Fibroblast of peridontal ligament (primary cell): ENCODE data around the gene GPR137.
A peak's percentile ranks its signal among the peaks of the same experiment; 100 is the strongest.

Experiments used
- DNase-seq: peaks from one replicate; pipeline ENCODE4 v3.0.0-alpha.2; 2010; ENCODE audit errors: extremely low read depth

The GPR137 gene

GRCh38 chr11:64263947-64264317, 21.7 kb upstream of the GPR137 start:
- no peak for DNase-seq

- DNase-seq, result no peak
Observed at GRCh38 chr11:64264371-64264852, 21.2 kb upstream of the GPR137 start.

GRCh38 chr11:64265176-64266160, 20.2 kb upstream of the GPR137 start:
- DNase-seq, result no peak

DNA sequence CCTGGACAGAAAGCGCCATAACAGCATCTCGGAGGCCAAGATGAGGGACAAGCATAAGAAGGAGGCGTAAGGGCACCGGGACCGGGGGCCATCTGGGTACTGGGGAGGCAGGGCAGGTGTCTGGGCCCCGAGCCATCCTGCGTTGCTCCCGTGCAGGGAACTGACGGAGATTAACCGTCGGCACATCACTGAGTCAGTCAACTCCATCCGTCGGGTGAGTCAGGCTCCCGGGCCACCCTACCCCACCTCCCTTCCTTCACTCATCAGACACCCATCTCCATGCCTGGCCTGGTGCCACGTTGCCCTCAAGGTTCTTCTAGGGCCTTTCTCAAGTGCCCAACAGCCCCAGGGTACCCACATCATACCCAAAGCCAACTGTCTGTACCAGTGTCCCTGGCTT, 19.3 kb upstream of the GPR137 start:
- DNase-seq, result no peak

- no peak for DNase-seq
Observed at GRCh38 chr11:64267207-64267945, 18.3 kb upstream of the GPR137 start.

GRCh38 chr11:64268025-64268892, 17.4 kb upstream of the GPR137 start:
- peak; percentile 41 for DNase-seq

DNA sequence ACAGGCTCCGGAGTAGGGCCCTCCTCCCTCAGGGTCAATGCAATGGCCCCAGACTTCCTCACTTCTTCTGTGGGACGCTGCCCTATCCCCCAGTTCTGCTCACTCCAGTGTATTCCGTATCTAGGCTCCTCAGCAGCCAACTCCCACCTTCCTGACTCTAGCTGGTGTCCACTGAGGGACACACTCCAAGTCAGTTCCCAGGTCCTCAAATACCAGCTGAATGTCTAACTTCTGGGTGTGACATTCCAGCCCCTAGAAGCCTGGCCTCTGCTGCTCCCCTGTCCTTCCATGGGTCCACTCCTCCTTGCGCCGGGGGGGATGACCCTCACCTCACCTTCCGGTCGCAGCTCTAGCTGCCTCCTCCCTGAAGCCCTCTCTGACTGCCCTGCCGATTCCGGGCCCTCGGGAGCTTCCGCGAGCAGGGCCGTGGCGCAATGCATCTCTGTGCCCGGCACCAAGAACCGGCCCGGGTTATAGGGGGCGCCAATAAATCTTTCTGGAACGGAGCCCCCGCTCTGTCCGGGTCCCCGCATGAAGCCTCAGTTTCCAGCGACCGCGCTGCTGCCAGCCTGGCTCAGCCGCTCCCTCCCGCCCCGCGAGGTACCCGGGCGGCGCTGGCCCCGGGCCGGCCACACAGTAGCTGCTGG, 16.6 kb upstream of the GPR137 start:
- DNase-seq, result peak; percentile 31

- DNase-seq, result peak; percentile 100
Observed at GRCh38 chr11:64269540-64270220, 16.0 kb upstream of the GPR137 start.

- no peak for DNase-seq
Observed at GRCh38 chr11:64275031-64275800, 10.4 kb upstream of the GPR137 start.

DNA sequence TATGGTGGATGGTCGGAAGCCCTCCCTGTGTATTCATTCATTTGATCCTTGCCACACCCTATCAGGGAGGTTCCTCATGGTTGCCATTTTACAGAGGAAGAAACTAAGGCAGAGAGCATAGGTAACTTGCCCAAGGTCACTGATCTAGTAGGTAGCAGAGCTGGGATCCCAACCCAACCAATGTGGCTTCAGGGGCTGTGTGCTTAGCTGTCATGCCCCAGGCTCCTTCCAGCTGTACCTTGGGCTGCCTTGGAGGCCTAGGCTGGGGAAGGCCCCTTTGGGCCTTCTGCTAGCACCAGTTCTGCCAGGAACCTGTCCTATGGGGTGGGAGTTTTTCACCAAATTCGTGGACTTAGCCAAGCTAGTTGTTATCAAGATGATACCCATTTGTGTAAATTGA, 9.8 kb upstream of the GPR137 start:
- no peak for DNase-seq

GRCh38 chr11:64276653-64277431, 8.8 kb upstream of the GPR137 start:
- DNase-seq, result no peak

DNA sequence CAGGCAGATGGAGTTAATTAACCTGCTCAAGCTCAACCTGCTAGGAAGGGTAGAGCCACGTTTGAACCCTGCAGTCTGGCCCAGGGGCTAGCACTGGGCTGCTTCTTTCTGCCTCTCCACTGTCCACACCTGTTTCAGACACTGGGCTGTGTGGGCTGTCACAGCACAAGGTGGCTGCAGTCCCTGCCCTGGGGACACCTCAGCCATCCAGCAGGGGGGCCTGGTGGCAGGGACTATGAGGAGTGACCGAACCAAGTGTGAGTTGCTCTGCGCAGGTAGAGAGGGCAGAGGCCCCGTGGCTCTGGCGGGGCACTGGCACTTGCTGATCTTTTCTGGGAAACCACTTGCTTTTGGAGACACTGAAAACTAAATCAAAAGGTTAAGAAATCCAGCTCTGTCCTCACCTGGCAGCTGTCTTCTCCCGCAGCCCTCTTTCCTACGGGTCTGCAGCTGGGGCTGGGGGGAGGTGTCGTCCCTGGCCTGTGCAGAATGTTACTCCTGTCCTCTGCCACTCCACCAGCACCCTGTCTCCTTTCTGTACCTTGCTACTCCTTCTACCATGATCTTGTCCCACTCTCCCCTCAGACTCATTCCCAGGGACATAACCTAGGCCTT, 7.0 kb upstream of the GPR137 start:
- no peak for DNase-seq

- DNase-seq, result no peak
Observed at GRCh38 chr11:64281957-64282770, 3.5 kb upstream of the GPR137 start.

DNA sequence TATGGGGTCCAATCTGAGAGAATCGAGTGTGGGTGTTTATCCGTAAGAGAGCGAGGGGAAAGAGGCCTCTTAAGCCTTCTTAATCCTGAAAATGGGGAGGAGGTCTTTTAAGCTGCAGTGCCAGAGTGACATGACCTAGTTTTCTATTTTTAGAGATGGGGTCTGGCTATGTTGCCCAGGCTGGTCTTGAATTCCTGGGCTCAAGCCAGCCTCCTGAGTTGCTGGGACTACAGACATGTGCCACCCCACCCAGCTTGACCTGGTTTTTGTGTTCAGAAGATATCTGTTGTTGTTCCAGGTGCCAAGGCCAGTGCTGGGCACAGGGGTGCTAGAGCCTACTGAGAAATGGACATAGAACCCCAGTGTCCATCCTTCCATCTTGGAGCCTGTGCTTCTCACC, 2.6 kb upstream of the GPR137 start:
- DNase-seq, result no peak

DNA sequence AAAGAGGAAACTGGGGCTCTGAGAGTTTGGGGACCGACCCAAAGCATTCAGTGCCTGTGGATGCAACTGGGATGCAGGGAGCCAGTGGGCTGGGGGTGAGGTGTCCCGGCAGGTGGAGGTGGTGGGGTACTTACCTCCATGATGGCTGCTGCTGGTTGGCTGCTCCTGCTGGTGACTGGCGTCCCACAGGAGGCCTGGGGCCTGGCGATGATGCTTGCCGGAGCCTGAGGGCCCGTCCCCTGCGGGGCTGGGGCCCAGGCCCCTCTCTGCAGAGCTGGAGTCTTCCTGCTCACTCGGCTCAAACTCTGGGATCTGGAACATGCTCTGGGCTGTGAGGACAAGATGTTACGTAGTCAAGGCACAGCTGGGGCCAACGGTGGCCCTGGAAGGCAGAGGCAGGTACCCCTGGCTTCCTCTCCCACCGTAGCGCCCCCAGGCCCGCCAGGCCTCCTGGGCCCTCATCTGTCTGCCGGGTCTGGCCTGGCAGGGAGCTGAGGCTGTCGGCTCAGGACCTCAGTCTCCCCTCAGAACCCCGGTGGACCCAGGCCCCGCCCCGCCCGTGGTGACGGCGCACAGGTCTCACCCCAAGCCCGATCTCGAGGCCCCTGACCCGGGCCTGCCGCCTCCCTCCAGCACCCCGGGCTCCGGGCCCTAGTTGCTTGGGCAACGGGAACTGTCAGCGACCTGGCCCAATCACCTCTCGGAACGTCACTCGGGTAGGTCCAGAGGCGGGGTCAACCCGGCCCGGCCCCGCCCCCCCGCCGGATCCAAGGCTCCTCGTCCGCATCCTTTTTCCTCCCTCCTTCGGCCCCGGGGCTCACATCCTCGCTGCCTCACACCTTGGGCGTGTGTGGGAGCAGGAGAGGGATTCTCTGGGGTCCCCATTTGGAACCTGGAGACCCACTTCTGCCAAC, 1.3 kb upstream of the GPR137 start, which contains the start of gene BAD:
Gene BAD (minus strand): TSS at position 618 of the 914 bp plus-strand sequence. CDS start 297 bp downstream, at position 321.
- DNase-seq, result peak; percentile 88
